IPS DF 4.7 (cell line): ENCODE measurements around the gene ADGRL3.

Experiments used
- DNase-seq: peaks from one replicate; pipeline ENCODE4 v3.0.0-alpha.2; 2013; ENCODE audit warnings: low spot score; ENCODE audit errors: extremely low read depth

The ADGRL3 gene

DNA sequence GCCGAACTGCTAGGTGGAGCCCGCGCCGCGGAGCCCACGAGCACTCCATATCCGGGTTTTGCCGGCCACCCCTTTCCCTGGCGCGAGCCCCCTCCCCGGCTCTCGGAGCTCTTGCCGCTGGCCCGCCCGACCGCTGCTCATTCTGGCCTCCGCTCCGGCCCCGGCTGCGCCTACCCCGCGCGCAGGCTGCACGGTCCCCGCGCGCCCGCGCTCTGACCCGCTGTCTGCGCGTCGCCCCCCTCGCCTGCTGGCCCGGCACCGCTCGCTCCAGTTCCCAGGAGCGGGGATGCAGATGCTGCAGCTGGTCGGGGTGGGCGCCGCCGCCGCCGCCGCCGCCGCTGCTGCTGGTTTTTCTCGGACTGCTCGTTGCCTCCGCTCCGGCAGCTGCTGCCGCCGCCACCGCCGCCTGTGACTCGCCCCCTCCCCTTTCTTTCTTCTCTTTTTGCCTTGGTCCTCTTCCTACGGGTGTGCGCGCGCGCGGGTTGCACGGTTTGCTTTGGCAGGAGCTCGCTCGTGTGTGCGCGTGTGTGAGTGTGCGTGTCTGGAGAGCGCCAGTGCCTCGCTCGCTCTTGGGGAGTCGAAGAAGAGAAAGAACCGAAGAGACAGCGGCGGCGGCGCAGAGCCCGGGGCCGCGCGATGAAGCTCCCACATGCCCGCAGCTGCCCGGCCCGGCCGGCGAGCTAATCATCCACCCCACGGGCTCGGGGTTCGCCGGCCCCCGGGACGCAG is at the start of gene ADGRL3:
Gene ADGRL3 (plus strand): TSS at position 140 of the 729 bp plus-strand sequence.
- no peak for DNase-seq

DNA sequence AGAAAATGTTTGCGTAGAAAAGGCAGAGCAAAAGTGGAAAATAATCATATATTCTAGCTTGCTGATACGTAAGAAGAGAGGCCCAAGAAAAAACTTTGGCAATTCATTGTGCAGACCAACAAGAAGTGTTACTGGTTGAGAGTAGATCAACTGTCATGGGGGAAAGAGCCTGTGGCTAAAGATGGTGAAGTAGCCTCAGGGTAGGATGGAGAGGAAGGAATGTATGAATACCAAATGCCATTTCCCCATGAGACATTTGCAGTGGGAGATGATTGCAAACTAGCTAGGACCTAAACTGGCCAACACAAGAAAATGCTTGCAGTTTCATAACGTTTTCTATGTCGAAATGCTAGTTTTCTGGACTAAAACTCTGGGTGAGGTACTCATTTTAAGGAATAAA is 47.7 kb upstream of the ADGRL3 start:
- DNase-seq, result no peak

DNA sequence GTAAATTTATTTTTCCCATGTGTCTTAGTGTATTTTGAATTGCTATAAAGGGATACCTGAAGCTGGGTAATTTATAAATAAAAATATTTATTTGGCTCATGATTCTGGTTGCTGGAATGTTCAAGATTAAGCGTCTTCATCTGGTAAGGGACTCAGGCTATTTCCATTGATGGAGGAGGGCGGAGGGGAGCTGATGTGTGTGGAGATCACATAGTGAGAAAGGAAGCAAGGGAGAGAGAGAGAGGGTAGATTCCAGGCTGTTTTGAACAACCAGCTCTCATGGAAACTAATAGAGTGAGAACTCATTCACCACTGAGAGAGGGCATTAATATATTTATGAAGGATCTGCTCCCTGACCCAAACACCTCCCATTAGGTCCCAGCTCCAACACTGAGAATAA is 39.6 kb upstream of the ADGRL3 start:
- DNase-seq, result no peak

DNA sequence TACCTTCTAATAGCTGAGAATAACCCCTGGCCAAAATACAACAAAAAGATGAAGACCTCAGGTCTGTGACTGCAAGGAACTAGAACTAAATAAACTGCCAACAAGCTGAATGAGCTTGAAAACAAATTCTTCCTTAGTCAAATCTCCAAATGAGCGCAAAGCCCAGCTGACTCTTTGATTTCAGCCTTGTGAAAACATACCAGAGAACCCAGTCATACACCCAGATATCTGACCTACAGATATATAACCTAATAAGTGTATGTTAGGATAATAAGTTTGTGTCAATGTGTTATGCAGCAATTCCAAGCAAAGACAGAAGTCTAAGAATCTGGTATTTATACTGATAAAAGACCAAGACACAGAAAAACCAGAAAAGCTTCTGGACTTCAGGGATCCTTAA is 38.0 kb upstream of the ADGRL3 start:
- no peak for DNase-seq

DNA sequence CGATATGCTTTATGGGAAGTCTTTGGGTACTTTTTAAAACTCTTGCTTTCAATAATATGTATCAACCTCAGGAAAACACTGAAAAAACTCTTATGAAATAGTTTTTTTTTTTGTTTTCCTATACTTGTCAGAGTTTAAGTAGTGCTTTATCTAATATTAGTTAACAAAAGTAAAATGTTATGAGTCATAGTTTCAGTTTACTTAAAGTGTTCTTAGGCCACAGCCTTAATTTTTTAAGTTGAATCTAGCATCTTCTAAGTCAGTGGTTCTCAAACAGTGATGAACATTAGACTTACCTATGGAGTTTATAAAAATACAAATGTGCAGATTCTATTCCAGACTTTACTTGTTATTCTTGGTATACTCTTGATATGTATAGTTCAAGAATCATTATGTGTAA is 26.3 kb upstream of the ADGRL3 start:
- DNase-seq, result no peak

DNA sequence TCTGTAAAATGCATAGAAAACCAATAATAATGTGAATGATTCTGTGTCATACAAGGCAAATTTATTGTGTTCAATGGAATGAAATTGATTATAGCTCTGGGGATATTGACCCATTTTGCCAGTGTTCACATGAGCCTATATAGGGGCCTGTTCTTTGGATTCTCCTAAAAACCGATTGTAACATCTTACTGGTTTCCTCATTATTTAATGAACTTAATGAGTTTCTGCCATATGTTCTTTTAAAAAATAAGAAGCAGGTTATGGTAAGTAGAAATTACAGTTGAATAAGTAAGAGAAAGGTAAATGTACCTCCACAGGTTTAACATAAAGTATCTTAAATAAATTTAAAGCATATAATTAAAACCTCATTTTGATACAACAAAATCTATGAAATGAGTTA is 24.6 kb upstream of the ADGRL3 start:
- DNase-seq, result no peak

DNA sequence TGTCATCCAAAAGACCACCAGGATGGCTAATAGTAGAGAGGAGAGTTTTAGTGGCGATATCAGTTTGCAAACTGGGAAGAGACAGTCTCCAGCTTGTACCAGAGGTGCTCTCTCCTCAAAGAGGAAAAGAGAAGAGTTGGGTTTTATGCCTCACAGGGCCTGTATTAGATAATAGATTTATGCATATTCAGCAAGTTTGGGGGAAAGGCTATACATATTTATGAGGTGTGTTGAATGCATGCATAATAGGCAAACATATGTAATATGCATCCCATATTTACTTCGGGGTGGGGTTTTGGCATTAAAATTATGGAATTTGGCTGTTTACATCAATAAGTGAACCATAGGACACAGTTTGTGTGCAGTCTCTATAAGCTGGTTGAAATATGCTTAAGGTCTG is 22.8 kb upstream of the ADGRL3 start:
- DNase-seq, result no peak

DNA sequence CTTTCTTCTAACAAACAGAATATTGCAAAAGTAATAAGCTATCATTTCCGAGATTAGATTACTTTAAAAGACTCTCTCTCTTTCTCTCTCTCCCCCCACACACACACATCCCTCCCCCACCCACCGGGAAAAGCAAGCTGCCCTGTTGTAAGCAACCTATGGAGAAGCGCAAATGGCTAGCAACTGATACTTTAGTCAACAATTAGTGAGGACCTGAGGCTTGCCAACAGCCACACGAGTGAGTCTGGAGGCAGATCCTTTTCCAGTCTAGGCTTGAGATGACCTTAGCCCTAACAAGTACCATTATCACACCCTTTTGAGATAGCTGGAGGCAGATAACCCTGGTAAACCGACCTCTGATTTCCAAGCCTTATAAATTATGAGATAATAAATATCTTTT is 19.7 kb upstream of the ADGRL3 start:
- no peak for DNase-seq

DNA sequence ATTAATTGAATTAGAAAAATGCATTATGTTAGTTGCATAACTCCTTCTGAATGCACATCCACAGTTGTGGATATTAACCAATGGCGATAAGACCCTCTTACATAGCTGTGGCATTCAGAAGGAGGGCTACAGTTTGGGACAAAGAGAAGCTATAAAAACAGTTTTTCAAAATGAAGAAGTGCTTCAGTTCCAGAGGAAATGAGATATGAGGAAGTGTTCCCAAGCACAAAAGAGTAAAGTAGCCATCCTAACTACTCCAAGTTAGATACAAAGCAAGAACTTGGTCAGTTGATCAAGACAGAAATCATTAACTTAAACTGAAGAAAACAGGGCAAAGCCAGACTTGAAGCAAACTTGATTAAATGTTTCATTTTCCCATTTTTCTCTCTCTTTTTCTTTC is 17.2 kb upstream of the ADGRL3 start:
- no peak for DNase-seq

DNA sequence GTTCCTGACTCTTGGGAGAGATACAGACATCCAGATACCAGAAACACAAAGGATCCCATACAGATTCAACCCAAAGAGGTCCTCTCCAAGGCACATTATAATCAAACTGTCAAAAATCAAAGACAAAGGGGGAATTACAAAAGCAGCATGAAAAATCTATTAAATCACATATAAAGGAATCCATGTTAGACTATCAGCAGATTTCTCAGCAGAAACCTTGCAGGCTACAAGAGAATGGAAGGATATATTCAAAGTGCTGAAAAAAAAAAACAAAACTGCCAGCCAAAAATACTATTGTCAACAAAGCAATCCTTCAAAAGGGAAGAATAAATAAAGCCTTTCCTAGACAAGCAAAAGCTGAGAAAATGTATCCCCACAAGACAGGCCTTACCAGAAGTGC is 14.8 kb upstream of the ADGRL3 start:
- no peak for DNase-seq

DNA sequence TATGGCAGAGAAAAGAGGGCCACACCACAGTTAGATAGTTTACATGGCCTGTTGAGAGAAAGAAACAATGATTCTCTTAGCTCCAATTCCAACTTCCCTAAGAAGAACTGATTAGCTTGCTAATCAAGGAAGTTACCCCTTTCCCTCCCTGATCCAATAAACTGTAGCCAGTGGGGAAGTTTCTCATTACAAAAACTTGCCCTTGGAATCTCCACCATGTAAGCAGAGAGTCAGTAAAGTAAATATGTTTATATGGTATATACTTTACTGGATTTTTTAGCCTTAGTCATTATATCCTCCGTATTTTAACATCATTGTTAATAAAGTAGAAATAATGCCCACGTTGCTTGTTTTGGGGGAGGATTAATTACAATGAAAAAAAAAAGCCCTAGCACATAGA is 7.7 kb upstream of the ADGRL3 start:
- no peak for DNase-seq

DNA sequence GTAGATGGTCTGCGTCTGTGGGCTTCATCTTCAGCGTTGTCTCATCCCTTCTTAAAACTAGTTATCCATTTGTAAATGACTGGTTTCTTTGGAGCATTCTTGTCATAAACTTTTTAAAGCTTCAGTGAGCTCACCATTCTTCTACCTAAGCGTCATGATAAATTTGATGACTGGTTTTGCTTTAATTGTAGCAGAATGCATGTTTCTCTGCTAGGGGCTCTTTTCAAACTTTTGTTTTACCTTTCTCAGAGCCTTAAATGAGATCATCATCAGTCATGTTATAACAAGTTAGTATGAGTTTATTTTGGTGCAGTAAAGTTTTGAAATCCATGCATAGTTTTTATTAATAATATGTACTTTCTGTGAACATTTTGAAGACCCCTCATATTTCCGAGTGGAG is 6.3 kb upstream of the ADGRL3 start:
- no peak for DNase-seq

DNA sequence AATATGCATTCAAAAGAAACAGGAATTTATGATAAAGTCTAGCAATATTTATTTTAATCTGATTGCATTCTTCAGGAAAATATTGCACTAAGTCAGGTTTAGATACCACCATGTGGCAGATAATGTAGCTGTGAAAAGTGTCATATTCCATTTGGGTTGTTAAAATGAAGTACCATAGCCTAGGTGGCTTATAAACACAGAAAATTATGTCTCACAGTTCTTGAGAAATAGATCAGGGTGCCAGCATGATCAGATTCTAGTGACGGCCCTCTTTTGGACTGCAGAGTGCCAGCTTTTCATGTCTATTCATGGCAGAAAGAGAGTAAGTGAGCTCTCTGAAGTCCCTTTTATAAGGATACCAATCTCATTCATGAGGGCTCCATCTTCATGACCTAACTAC is 5.6 kb upstream of the ADGRL3 start:
- DNase-seq, result no peak

DNA sequence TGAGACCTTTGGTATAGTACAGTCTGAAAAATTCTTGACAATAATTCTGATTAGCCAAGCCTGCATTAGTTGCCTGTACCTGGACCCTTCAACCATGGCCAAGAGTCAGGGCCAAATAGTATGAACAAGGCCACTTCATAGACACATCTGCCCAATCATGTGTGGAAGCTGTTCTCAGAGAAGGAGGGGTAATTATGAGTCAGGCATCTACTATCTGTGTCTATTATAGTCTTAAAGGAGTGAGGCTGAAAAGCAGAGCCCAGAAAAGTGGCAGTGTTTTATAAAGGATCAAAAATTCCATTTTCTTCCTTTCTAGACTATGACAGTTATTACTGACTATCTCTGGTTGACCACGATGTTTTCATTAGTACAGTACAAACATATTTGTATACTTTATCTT is 5.0 kb upstream of the ADGRL3 start:
- no peak for DNase-seq

DNA sequence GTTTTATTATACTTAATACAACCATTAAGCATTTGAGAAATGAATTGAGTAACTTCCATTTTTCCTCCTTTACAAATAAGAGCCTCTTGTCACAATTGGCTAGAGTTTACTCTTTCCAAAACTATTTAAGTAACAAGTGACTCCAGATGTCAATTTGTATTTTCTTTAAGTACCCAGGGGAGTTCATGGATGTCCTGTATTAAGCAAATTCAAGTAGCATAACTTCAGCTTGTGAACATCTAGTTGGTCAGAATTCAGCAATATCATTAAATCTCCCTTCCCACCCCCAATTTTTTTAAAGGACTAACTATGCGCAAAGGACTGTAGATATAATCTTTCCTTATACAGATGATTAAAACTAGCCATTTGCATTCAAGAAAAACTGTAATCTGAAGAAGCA is 1.4 kb upstream of the ADGRL3 start:
- DNase-seq, result no peak

DNA sequence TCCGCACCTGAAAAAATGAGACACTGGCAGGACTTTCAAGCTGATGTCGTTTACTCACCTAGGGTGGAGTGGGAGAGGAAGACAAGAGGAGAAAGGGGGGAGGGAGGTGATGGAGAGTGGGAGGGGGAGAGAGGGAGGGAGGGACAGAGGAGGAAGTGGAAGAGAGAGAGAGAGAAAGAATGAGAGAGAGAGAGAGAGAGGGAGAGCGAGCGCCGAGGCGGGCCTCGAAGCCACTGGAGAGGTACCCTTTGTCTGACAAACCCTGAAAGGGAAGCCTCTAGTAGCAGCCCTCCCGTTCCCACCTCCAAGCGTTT is 296 bp upstream of the ADGRL3 start:
- no peak for DNase-seq

DNA sequence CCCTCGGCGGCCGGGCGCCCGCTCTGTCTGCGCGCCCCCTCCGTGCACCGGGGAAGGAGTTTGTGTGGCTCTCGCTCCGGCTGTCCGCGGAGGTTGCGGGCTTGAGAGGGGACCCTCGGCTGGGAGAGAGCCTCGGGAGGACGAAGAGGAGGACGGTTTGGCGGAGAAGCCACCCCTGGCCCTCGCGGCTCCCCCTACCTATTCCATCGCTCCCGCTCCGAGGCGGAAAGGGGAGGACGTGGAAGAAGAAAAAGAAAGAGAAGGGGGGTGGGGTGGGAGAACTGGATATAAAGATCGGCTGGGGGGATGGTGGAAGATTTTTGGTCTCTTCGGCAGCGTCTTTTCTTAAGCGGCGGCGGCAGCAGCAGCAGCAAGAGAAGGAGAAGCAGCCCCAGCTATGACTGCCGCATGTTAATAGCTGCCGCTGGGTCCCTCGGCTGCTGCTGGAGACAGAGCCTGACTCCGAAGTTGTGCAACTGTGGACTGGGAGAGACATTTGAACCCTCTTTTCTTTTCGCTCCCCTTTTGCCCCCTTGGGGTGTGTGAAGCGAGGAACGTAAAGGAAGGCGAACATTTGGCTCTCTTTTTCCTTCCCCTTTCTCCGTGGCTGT is 895 bp downstream of the ADGRL3 start:
- DNase-seq, result no peak

DNA sequence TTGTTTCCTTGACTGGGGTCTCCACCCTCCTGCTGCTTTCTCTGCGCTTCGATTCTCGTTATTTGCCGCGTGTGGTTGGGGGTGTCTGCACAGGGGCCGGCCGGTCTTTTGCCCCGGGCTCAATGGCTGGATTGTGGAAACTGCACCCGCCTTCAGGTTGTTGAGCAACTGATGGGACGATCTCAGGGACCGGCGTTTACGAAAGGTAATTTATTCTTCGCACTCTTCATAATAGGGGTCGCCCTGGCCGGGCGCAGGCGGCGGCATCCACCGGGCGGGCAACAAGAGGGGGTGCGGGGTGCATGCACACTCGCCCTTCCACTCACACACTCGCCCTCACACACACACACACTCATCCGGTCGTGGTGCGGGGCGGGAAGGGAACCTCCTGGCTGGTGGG is 1.4 kb downstream of the ADGRL3 start:
- no peak for DNase-seq

DNA sequence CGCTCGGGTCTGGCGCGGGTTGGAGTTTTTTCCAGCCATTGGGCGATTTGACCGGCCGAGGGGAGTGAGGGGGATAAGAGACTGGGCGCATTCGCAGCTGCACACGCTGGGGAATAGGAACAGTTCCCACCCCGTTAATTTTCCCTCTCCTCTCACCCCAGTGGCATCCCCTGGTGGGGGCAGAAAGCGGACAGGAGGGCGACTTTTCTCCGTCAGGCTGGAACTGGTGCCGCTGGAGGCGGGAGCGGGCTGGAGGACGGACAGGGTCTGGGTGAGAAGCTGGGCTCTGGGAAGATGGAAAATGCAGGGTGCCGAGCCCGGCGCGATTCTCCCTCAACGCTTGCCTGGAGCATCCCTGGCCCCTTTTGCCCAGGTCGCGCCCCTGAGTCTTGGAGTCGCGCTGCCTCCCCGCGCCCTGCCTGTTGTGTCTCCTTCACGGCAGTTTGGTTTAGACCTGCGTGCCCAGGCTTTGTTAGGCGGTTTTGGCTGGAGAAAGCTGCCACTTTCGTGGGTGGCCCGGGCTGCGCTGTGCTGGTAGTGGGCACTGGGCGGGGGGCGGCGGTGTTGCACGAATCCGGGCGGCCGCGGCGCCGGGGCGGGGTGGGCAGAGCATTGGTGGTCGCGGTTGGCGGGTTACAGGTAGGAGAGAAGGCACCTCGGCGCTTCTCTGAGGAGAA is 2.0 kb downstream of the ADGRL3 start:
- DNase-seq, result no peak

DNA sequence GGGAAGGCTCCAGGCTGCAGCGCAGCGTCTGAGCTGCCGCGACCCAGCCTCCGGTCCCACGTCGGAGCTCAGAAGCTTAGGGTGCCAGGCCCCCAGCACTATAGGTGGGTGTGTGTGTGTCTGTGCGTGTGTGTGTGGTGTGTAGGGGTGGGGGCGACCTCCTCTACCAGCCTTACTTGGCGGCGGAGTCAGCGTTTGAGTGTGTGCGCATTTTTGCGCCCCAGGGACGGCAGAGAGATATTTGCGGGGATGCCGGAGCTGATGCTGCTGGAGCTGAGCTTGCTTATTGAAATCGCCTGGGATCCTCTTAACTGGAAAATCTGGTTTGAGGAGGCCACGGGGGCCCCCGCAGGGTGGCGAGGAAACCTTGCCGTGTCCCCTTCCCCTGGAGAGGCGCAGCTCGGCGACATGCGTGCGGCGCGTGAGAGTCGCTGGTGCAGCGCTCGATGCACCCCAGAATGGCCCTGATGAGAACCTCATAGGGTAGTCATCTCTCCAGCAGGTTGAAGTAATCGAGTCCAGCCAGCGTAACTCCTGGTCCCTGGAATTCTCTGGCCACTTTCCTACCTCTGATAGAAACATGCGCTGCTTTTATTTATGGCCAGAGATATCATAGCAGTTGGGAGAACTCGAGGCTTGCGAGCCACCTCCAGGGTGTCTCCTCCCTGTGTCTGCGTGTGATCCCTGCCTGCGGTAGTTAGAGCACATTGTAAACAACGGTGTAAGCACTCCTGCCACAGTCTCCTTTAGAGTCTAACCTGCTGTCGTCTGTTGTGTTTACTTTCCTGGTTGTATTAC is 2.7 kb downstream of the ADGRL3 start:
- DNase-seq, result no peak

DNA sequence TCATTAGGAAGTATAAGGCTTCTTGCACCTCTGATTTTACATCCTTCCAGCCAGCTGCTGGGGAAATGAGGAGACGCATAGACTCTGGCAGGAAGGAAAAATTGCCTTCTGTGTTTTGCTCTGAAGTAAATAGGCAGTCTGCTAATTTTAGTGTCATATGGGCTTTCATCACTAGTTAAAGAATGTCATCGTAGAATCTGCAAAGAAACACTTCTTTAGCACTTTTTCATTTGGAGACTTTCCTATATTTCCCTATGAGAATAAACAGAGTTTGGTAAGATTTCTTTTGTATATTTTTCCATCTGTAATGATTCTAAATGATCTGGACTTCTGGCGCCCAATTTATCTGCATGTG is 3.3 kb downstream of the ADGRL3 start:
- DNase-seq, result no peak

DNA sequence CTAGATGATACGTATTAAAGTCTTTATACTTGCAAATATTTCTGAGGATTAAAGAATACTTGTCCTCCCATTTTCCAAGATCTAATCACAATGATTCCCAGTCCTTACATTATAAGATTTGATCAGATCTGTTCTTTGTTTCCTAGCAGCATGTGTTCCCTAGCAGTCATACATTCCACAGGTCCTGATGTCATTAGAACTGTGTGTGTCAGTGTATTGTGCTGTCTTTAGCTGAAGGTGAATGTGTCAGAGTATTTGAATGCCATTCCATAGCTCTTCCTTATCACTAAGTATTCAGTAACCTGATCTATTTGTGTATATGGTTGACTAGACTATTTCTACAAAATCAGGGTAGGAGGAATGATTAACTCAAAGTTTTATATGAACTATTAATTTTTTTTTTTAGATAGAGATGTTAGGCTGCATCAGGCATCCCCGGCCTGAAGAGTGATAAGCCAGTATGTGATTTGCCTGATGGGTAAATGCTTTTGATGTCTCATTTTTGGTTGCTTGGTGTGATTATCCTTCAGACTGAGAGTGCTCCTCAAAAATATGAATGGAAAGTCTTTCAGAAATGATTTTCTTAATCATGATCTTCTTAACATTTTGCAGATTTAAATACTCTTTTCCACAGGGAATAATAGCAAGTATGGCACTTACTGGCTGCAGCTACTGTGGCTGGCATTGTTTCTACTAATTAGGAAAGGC is 4.4 kb downstream of the ADGRL3 start:
- no peak for DNase-seq
